K562 (cell line): ENCODE data around the gene PRKG1. TPM values are rescaled to one million over a fixed set of nuclear protein-coding genes. Genes with fewer than 3 reads are reported as not detected.

ENCODE experiments used
- ATAC-seq: fragments of 200-7000 bp; cut with Tn5 transposase; 3 replicates; pipeline ENCODE4 v1.9.1; 2020; ENCODE audit warnings: moderate library complexity
- BruUV-seq: library from RNA; stranded (reverse); fragments of 400-500 nt; replicated peaks from 2 replicates; lab custom pipeline; 2021; lab: Mats Ljungman, UMichigan
- CTCF ChIA-PET: fragments of 300-600 bp; formaldehyde crosslinking; extraction: SDS; loops from one replicate; lab custom pipeline; 2021; ENCODE audit warnings: low intra/inter-chr PET ratio; lab: Yijun Ruan, JAX
- POLR2A ChIA-PET: fragments of 300-600, 350-650 bp; sonication (Branson Sonifier 250); formaldehyde crosslinking; extraction: SDS; loops from one replicate; lab custom pipeline; 2021; ENCODE audit warnings: antibody characterized with exemption, inconsistent platforms; lab: Yijun Ruan, JAX
- DNase-seq, 4 experiments: peaks; one replicate each; pipeline versions ENCODE4 v3.0.0 to v3.0.0-alpha.2; 2011 to 2018; ENCODE audit warnings: low spot score in 3 of 4, mixed read lengths in 3 of 4; ENCODE audit errors: extremely low read depth in 1 of 4
- FAIRE-seq: peaks from 2 replicates; lab custom pipeline; 2011; peaks lifted over from hg19 to GRCh38; lab: Jason Lieb, UNC
- H2AFZ ChIP-seq: 2 replicates; pipeline ENCODE4 v1.6.0; 2011; ENCODE audit warnings: low read depth, low read length, control low read depth, inconsistent platforms
- H3K27ac ChIP-seq: fragments of 200-600 bp; 3 replicates; pipeline ENCODE4 v1.8.0; 2011; ENCODE audit warnings: low read depth, mild to moderate bottlenecking, control low read depth, inconsistent platforms, low read length, moderate library complexity, mixed read lengths; ENCODE audit errors: extremely low read depth
- H3K27me3 ChIP-seq, 2 experiments: fragments of 300-600 bp in 1 of 2; 2 replicates in 1 of 2; 3 replicates in 1 of 2; pipeline versions ENCODE4 v1.6.0 to v1.8.0; 2011; ENCODE audit warnings: inconsistent platforms in 2 of 2, low read length in 2 of 2, mild to moderate bottlenecking in 1 of 2, mixed read lengths in 1 of 2, moderate library complexity in 1 of 2; ENCODE audit not compliant: control insufficient read depth in 2 of 2, insufficient read depth in 2 of 2
- H3K36me3 ChIP-seq: fragments of 300-600 bp; 3 replicates; pipeline ENCODE4 v1.8.0; 2011; ENCODE audit warnings: mild to moderate bottlenecking, low read length, inconsistent platforms; ENCODE audit not compliant: control insufficient read depth, insufficient read depth
- H3K4me1 ChIP-seq, 2 experiments: fragments of 200-600 bp in 1 of 2; replicated peaks in 1 of 2; 2 replicates in 1 of 2; 3 replicates in 1 of 2; pipeline versions ENCODE4 v1.5.1 to v1.8.0; 2011; ENCODE audit warnings: inconsistent platforms in 2 of 2, low read length in 2 of 2, mild to moderate bottlenecking in 1 of 2, mixed read lengths in 1 of 2, moderate library complexity in 1 of 2; ENCODE audit not compliant: control insufficient read depth in 2 of 2, insufficient read depth in 2 of 2
- H3K4me2 ChIP-seq: 2 replicates; pipeline ENCODE4 v1.6.1; 2011; ENCODE audit warnings: low read length, control low read depth, inconsistent platforms, mixed read lengths; ENCODE audit not compliant: insufficient read depth
- H3K4me3 ChIP-seq: fragments of 200-600 bp; sonication (generic), shearing (Covaris generic); 2 replicates; pipeline ENCODE4 v1.5.1; 2016; ENCODE audit warnings: control low read depth, inconsistent platforms
- H3K79me2 ChIP-seq: fragments of 200-600 bp; 3 replicates; pipeline ENCODE4 v1.8.0; 2011; ENCODE audit warnings: low read length, inconsistent platforms; ENCODE audit not compliant: control insufficient read depth, insufficient read depth
- H3K9ac ChIP-seq, 2 experiments: 2 replicates each; pipeline versions ENCODE4 v1.6.0 to v1.6.1; 2011; ENCODE audit warnings: low read depth in 2 of 2, low read length in 2 of 2, control low read depth in 1 of 2, inconsistent platforms in 1 of 2, mild to moderate bottlenecking in 1 of 2, mixed read lengths in 1 of 2; ENCODE audit not compliant: insufficient read depth in 1 of 2
- H3K9me1 ChIP-seq: one replicate; pipeline ENCODE4 v1.6.0; 2011; ENCODE audit warnings: inconsistent platforms, mild to moderate bottlenecking, low read length, moderate library complexity; ENCODE audit not compliant: control insufficient read depth, insufficient read depth
- H3K9me3 ChIP-seq: replicated peaks from 2 replicates; pipeline ENCODE4 v1.5.1; 2011; ENCODE audit warnings: low read depth, low read length, inconsistent platforms; ENCODE audit not compliant: control insufficient read depth, insufficient read depth
- H4K20me1 ChIP-seq: replicated peaks from 2 replicates; pipeline ENCODE4 v1.6.1; 2011; ENCODE audit warnings: low read length, inconsistent platforms, mixed read lengths; ENCODE audit not compliant: control insufficient read depth, insufficient read depth
- CEBPZ ChIP-seq: fragments of 150-350 bp; IDR thresholded peaks from 2 replicates; pipeline ENCODE4 v1.6.1; 2014; ENCODE audit warnings: low read depth, mild to moderate bottlenecking, low read length, borderline replicate concordance
- GABPB2 ChIP-seq: fragments of 250-450 bp; sonication (Bioruptor Pico); conservative IDR thresholded peaks from 2 replicates; pipeline ENCODE4 v1.5.1; 2021; ENCODE audit warnings: mild to moderate bottlenecking
- GTF2F1 ChIP-seq: IDR thresholded peaks from 2 replicates; pipeline ENCODE4 v1.6.1; 2011; ENCODE audit warnings: low read depth, low read length, improper control_type of control experiment
- NR4A1 ChIP-seq, 2 experiments: fragments of 250-450 bp in 1 of 2; fragments of 450-650 bp in 1 of 2; sonication (Bioruptor Pico) in 1 of 2; IDR thresholded peaks; 2 replicates each; pipeline versions ENCODE4 v1.4.0 to v1.6.1; 2016 to 2020; ENCODE audit warnings: mild to moderate bottlenecking in 2 of 2, missing compliant biosample characterization in 1 of 2, missing genetic modification characterization in 1 of 2, moderate library complexity in 1 of 2
- RAD21 ChIP-seq, 2 experiments: fragments of 250-450 bp in 1 of 2; fragments of 450-650 bp in 1 of 2; sonication (Bioruptor Pico) in 1 of 2; formaldehyde crosslinking in 1 of 2; IDR thresholded peaks in 1 of 2; conservative IDR thresholded peaks in 1 of 2; 2 replicates each; pipeline versions ENCODE4 v1.4.0 to v1.8.0; 2020 to 2022; ENCODE audit warnings: mild to moderate bottlenecking in 2 of 2, moderate library complexity in 1 of 2
- ZBTB11 ChIP-seq, 3 experiments: fragments of 200-800 bp in 1 of 3; fragments of 250-450 bp in 1 of 3; fragments of 450-650 bp in 1 of 3; sonication (Bioruptor Pico) in 1 of 3; sonication (Bioruptor generic) in 1 of 3; formaldehyde crosslinking in 1 of 3; IDR thresholded peaks; 2 replicates each; pipeline versions ENCODE4 v1.6.1 to v1.8.0; 2016 to 2022; ENCODE audit warnings: mild to moderate bottlenecking in 2 of 3, missing genetic modification characterization in 2 of 3, missing compliant biosample characterization in 1 of 3, moderate library complexity in 1 of 3
- ZBTB43 ChIP-seq: sonication (generic); formaldehyde crosslinking; IDR thresholded peaks from 2 replicates; pipeline ENCODE4 v1.8.0; 2023; ENCODE audit warnings: mild to moderate bottlenecking, missing genetic modification reagents
- ZNF282 ChIP-seq: sonication (generic); formaldehyde crosslinking; IDR thresholded peaks from 2 replicates; pipeline ENCODE4 v1.8.1; 2023; ENCODE audit warnings: missing genetic modification reagents
- WGBS: fragments of 100-300 bp; shearing (Covaris generic); methylation state at CpG from one replicate; pipeline ENCODE4 v1.1.6; 2016; ENCODE audit warnings: low coverage, mixed read lengths; ENCODE audit not compliant: insufficient coverage; ENCODE audit errors: missing lambda C conversion rate; 5-methylcytosine and 5-hydroxymethylcytosine counted together
- in situ Hi-C: fragments of 300-500 bp; cut with MboI; formaldehyde crosslinking; loops from 4 replicates; pipeline ENCODE4 v1.15.0; 2018; ENCODE audit warnings: inconsistent platforms, mixed read lengths
- intact Hi-C: fragments of 100-400 bp; cut with micrococcal nuclease; formaldehyde crosslinking; loops from 2 replicates; pipeline ENCODE4 v1.14.2; 2022
- polyA plus RNA-seq, 8 experiments: library from polyadenylated mRNA; depleted of rRNA in 4 of 8; stranded (reverse) in 5 of 8; unstranded in 3 of 8; fragments of >200 nt; fragmentation: Nextera tagmentation in 2 of 8; fragmentation: Illumina TruSeq in 1 of 8; extraction: Ambion mirVana in 2 of 8; extraction: Trizol in 1 of 8; gene quantifications; 2 replicates each; pipeline versions ENCODE4 v1.2.1 to v1.2.3, GENCODE V29; 2011 to 2014; ENCODE audit warnings: inconsistent platforms in 1 of 8, missing spikeins in 1 of 8
- total RNA-seq, 7 experiments: library from RNA; depleted of rRNA in 6 of 7; stranded (reverse); fragments of >200 nt in 6 of 7; fragmentation: Illumina TruSeq in 2 of 7; extraction: Trizol in 2 of 7; gene quantifications; 2 replicates each; pipeline versions ENCODE4 v1.2.1 to v1.2.3, GENCODE V29; 2011 to 2021; ENCODE audit warnings: low replicate concordance in 1 of 7

PRKG1 gene
- total and polyA plus RNA-seq, 9 of the 15 experiments (the other 6 are each of a cell fraction or from before 2014, with no cell fraction given), result 0.22 TPM; not detected in 8

GRCh38 chr10:52331638-52332364 lies 1257.5 kb downstream of the PRKG1 start (continued):
- no peak for TF ChIP-seq ZBTB11 (CRISPR knock-in tag; IDR thresholded peaks at IDR 0.05)

- no peaks in the 10 kb centered on the region for H4K20me1 ChIP-seq
- FAIRE-seq (no peak), DNase-seq (no peak), ATAC-seq (no peak)
- in situ Hi-C loops, result no loop called here
- intact Hi-C loops, result no loop called here
- H3K9me1 ChIP-seq, result no peaks in the 10 kb centered on the region
- no peaks in the 10 kb centered on the region for H3K79me2 ChIP-seq
- no peak overlapping the region for H3K9ac ChIP-seq
- no peaks in the 10 kb centered on the region for H3K9me3 ChIP-seq
- BruUV-seq, result no TSS peak
- no peak overlapping the region for H3K27ac ChIP-seq
- H3K36me3 ChIP-seq, result no peaks in the 10 kb centered on the region
- no peak overlapping the region for H3K4me3 ChIP-seq
- no peaks in the 10 kb centered on the region for H3K27me3 ChIP-seq
- H3K4me2 ChIP-seq, result no peak overlapping the region
- 0% methylated on average over 3 of the region's 5 CpGs for WGBS
- CTCF ChIA-PET, result no interaction called here
- TF ChIP-seq RAD21 (CRISPR knock-in tag; conservative IDR thresholded peaks at IDR 0.05 in 1 of 2, IDR thresholded peaks at IDR 0.05 in 1 of 2) (no peak), NR4A1 (CRISPR knock-in tag; IDR thresholded peaks at IDR 0.05) (no peak), NR4A1 (tag; IDR thresholded peaks at IDR 0.05) (no peak), GTF2F1 (no peak), ZNF282 (CRISPR knock-in tag) (no peak), ZBTB43 (no peak), CEBPZ (no peak), GABPB2 (CRISPR knock-in tag) (no peak)
- H2AFZ ChIP-seq, result no peak overlapping the region
- POLR2A ChIA-PET, result no interaction called here
- no peaks in the 10 kb centered on the region for H3K4me1 ChIP-seq
Observed at GRCh38 chr10:52332815-52333214, 1258.5 kb downstream of the PRKG1 start.
